Adrenal gland (tissue), 5 donors: ENCODE measurements around the gene ZNF205.
"Not testable (repeated sequence)": the region's sequence is repeated elsewhere in the genome, so short reads cannot be mapped to it uniquely, and the experiment has no call there.

Source experiments
- CTCF ChIP-seq, 6 experiments: fragments of 450-650 bp in 4 of 6; fragments of 200-600 bp in 2 of 6; sonication (generic) in 1 of 6; IDR thresholded peaks; 1 replicate in 5 of 6; 2 replicates in 1 of 6; pipeline versions ENCODE4 v1.5.1 to v1.8.0; 2016 to 2021; ENCODE audit warnings: antibody characterized with exemption in 6 of 6, mild to moderate bottlenecking in 2 of 6, moderate library complexity in 1 of 6
- POLR2A ChIP-seq, 2 donors: fragments of 450-650 bp; IDR thresholded peaks; one replicate each; pipeline ENCODE4 v1.6.1; 2017; ENCODE audit warnings: antibody characterized with exemption in 2 of 2, mild to moderate bottlenecking in 2 of 2, moderate library complexity in 1 of 2
- donor health status: DM: no; HTN: no; CAD: no.

- not testable (repeated sequence) for TF ChIP-seq CTCF, POLR2A (IDR thresholded peaks at IDR 0.05)
These were observed 56.3 kb downstream of the ZNF205 start for GRCh38 chr16:3168729-3169128.
